ENCODE data around the gene KLHL10. TPM values are rescaled to one million over a fixed set of nuclear protein-coding genes. Genes with fewer than 3 reads are reported as not detected.
A peak's percentile ranks its signal among the peaks of the same experiment; 100 is the strongest.

The KLHL10 gene
- total RNA-seq, 3 donors from 2014 or later: not detected

GRCh38 chr17:41810659-41811548, 26.7 kb upstream of the KLHL10 start:
- Mint-ChIP-seq H3K36me3 (ENCODE audit: insufficient read depth) (no peaks in the 10 kb centered on the region), H3K9me3 (no peaks in the 10 kb centered on the region), H3K4me1 (ENCODE audit: low read depth) (peaks cover 23% of the 10 kb centered on the region), H3K4me3 (peak overlapping the region; percentile 74), H3K27me3 (ENCODE audit: low read depth) (peaks cover 2% of the 10 kb centered on the region)
- DNase-seq (peak; percentile 18), ATAC-seq (peak; percentile 31 to 37)

GRCh38 chr17:41811549-41812380, 25.9 kb upstream of the KLHL10 start, which contains the start of gene P3H4:
Gene P3H4 (minus strand): TSS chr17:41811949. CDS start chr17:41811915, 34 bp downstream.
- Mint-ChIP-seq H3K9me3 (no peaks in the 10 kb centered on the region), H3K36me3 (ENCODE audit: insufficient read depth) (no peaks in the 10 kb centered on the region), H3K27me3 (ENCODE audit: low read depth) (peaks cover 2% of the 10 kb centered on the region), H3K4me1 (ENCODE audit: low read depth) (peaks cover 23% of the 10 kb centered on the region), H3K4me3 (peak within 1 kb of the TSS; percentile 81)
- peak; percentile 90 to 92 for ATAC-seq
- peak; percentile 64 for DNase-seq

- H3K27me3 Mint-ChIP-seq (ENCODE audit: low read depth): peaks cover 2% of the 10 kb centered on the region
- H3K9me3 Mint-ChIP-seq: no peaks in the 10 kb centered on the region
- H3K36me3 Mint-ChIP-seq (ENCODE audit: insufficient read depth): no peaks in the 10 kb centered on the region
- H3K4me3 Mint-ChIP-seq: peak within 1 kb of the TSS; percentile 81
- H3K4me1 Mint-ChIP-seq (ENCODE audit: low read depth): peaks cover 23% of the 10 kb centered on the region
- ATAC-seq (peak; percentile 2 to 5), DNase-seq (peak; percentile 21)
Observed at GRCh38 chr17:41812381-41813151, 25.1 kb upstream of the KLHL10 start, which contains the start of gene FKBP10. Gene FKBP10 (plus strand): TSS chr17:41813004. CDS start chr17:41813035, 31 bp downstream.

- peak overlapping the region; percentile 0 for H3K4me3 Mint-ChIP-seq
- DNase-seq (no peak), ATAC-seq (no peak)
- peaks cover 2% of the 10 kb centered on the region for H3K27me3 Mint-ChIP-seq (ENCODE audit: low read depth)
- H3K36me3 Mint-ChIP-seq (ENCODE audit: insufficient read depth): no peaks in the 10 kb centered on the region
- H3K4me1 Mint-ChIP-seq (ENCODE audit: low read depth): peaks cover 23% of the 10 kb centered on the region
- no peaks in the 10 kb centered on the region for H3K9me3 Mint-ChIP-seq
Observed at GRCh38 chr17:41813152-41813680, 24.4 kb upstream of the KLHL10 start.

- no peaks in the 10 kb centered on the region for H3K9me3 Mint-ChIP-seq
- no peak overlapping the region for H3K4me3 Mint-ChIP-seq
- peaks cover 23% of the 10 kb centered on the region for H3K4me1 Mint-ChIP-seq (ENCODE audit: low read depth)
- H3K27me3 Mint-ChIP-seq (ENCODE audit: low read depth): peaks cover 2% of the 10 kb centered on the region
- DNase-seq (no peak), ATAC-seq (no peak)
- H3K36me3 Mint-ChIP-seq (ENCODE audit: insufficient read depth): no peaks in the 10 kb centered on the region
Observed at GRCh38 chr17:41813699-41814124, 23.9 kb upstream of the KLHL10 start.

GRCh38 chr17:41814195-41814594, 23.4 kb upstream of the KLHL10 start:
- no peak overlapping the region for H3K4me3 Mint-ChIP-seq
- no peaks in the 10 kb centered on the region for H3K36me3 Mint-ChIP-seq (ENCODE audit: insufficient read depth)
- DNase-seq: no peak

GRCh38 chr17:41816637-41817320, 20.8 kb upstream of the KLHL10 start:
- ATAC-seq (no peak), DNase-seq (no peak)
- Mint-ChIP-seq H3K36me3 (ENCODE audit: insufficient read depth) (no peaks in the 10 kb centered on the region), H3K4me3 (no peak overlapping the region), H3K4me1 (ENCODE audit: low read depth) (peaks cover 8% of the 10 kb centered on the region), H3K27me3 (ENCODE audit: low read depth) (peaks cover 2% of the 10 kb centered on the region), H3K9me3 (no peaks in the 10 kb centered on the region)

More at GRCh38 chr17:41814195-41814594, 23.4 kb upstream of the KLHL10 start:
- Mint-ChIP-seq H3K9me3 (no peaks in the 10 kb centered on the region), H3K4me1 (ENCODE audit: low read depth) (peaks cover 23% of the 10 kb centered on the region), H3K27me3 (ENCODE audit: low read depth) (peaks cover 2% of the 10 kb centered on the region)
- ATAC-seq: no peak

GRCh38 chr17:41818024-41818423, 19.6 kb upstream of the KLHL10 start:
- ATAC-seq (no peak), DNase-seq (no peak)
- Mint-ChIP-seq H3K4me3 (no peak overlapping the region), H3K9me3 (no peaks in the 10 kb centered on the region), H3K36me3 (ENCODE audit: insufficient read depth) (no peaks in the 10 kb centered on the region), H3K27me3 (ENCODE audit: low read depth) (peaks cover 2% of the 10 kb centered on the region), H3K4me1 (ENCODE audit: low read depth) (peaks cover 2% of the 10 kb centered on the region)

- no peak overlapping the region for H3K4me3 Mint-ChIP-seq
- H3K9me3 Mint-ChIP-seq: no peaks in the 10 kb centered on the region
- H3K36me3 Mint-ChIP-seq (ENCODE audit: insufficient read depth): no peaks in the 10 kb centered on the region
- no peaks in the 10 kb centered on the region for H3K4me1 Mint-ChIP-seq (ENCODE audit: low read depth)
- no peak for DNase-seq
- no peak for ATAC-seq
- H3K27me3 Mint-ChIP-seq (ENCODE audit: low read depth): no peaks in the 10 kb centered on the region
Observed at GRCh38 chr17:41821776-41822175, 15.8 kb upstream of the KLHL10 start.

GRCh38 chr17:41822216-41823140, 15.1 kb upstream of the KLHL10 start:
- H3K4me3 Mint-ChIP-seq: no peak overlapping the region

GRCh38 chr17:41823141-41823524, 14.5 kb upstream of the KLHL10 start:
- Mint-ChIP-seq H3K9me3 (no peaks in the 10 kb centered on the region), H3K4me3 (no peak overlapping the region), H3K27me3 (ENCODE audit: low read depth) (no peaks in the 10 kb centered on the region), H3K36me3 (ENCODE audit: insufficient read depth) (no peaks in the 10 kb centered on the region), H3K4me1 (ENCODE audit: low read depth) (no peaks in the 10 kb centered on the region)
- ATAC-seq (no peak), DNase-seq (no peak)

More at GRCh38 chr17:41822216-41823140, 15.1 kb upstream of the KLHL10 start:
- no peaks in the 10 kb centered on the region for H3K9me3 Mint-ChIP-seq
- H3K36me3 Mint-ChIP-seq (ENCODE audit: insufficient read depth): no peaks in the 10 kb centered on the region
- no peak for ATAC-seq
- DNase-seq: no peak
- H3K27me3 Mint-ChIP-seq (ENCODE audit: low read depth): no peaks in the 10 kb centered on the region
- no peaks in the 10 kb centered on the region for H3K4me1 Mint-ChIP-seq (ENCODE audit: low read depth)

GRCh38 chr17:41823580-41823979, 14.0 kb upstream of the KLHL10 start:
- no peak overlapping the region for H3K4me3 Mint-ChIP-seq
- no peaks in the 10 kb centered on the region for H3K4me1 Mint-ChIP-seq (ENCODE audit: low read depth)
- DNase-seq (no peak), ATAC-seq (no peak)
- H3K36me3 Mint-ChIP-seq (ENCODE audit: insufficient read depth): no peaks in the 10 kb centered on the region
- H3K9me3 Mint-ChIP-seq: no peaks in the 10 kb centered on the region
- no peaks in the 10 kb centered on the region for H3K27me3 Mint-ChIP-seq (ENCODE audit: low read depth)

Data from activated T-cell treated with anti-CD3 and anti-CD28 coated beads, Interleukin-2, amount 50 U/mL, for 4 hours (primary cell).